HUES6 (cell line): ENCODE data around the gene CABP2.
"Not testable (repeated sequence)": the region's sequence is repeated elsewhere in the genome, so short reads cannot be mapped to it uniquely, and the experiment has no call there.

ENCODE experiments used
- H3K27ac ChIP-seq: 2 replicates; pipeline ENCODE4 v1.7.0; 2013; ENCODE audit warnings: low read depth, mild to moderate bottlenecking, low read length, inconsistent platforms
- H3K27me3 ChIP-seq: 2 replicates; pipeline ENCODE4 v1.6.1; 2013; ENCODE audit warnings: low read length; ENCODE audit not compliant: control insufficient read depth, insufficient read depth
- H3K36me3 ChIP-seq: 2 replicates; pipeline ENCODE4 v1.6.1; 2013; ENCODE audit warnings: low read length; ENCODE audit not compliant: control insufficient read depth, insufficient read depth
- H3K4me1 ChIP-seq: 2 replicates; pipeline ENCODE4 v1.6.1; 2013; ENCODE audit warnings: low read length; ENCODE audit not compliant: control insufficient read depth, insufficient read depth
- H3K4me3 ChIP-seq: 2 replicates; pipeline ENCODE4 v1.5.1; 2013; ENCODE audit warnings: low read depth, low read length
- H3K9ac ChIP-seq: one replicate; pipeline ENCODE4 v1.6.1; 2013; ENCODE audit warnings: mild to moderate bottlenecking, low read length
- H3K9me3 ChIP-seq: 2 replicates; pipeline ENCODE4 v1.6.1; 2013; ENCODE audit warnings: low read depth, low read length; ENCODE audit not compliant: control insufficient read depth, insufficient read depth

The CABP2 gene

DNA sequence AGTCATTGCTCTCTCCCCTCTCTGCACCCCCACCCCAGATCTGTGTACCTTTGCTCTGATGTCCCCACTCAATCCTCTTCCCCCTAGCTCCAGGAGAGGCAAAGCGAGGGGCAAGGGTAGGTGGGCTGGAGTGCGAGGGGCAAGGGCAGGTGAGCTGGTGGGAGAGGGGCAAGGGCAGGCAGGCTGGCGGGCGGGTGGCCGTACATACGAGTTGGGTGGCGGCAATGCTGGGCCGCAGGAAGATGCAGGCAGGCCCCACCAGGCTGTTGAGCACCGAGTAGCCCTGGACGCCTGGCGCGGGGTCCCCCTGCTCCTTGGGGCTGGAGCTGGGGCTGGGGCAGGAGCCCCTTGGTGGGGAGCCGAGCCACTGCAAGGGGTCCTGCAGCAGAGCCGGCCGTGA is 908 bp downstream of the CABP2 start:
- H3K4me3 ChIP-seq: no peak overlapping the region
- no peaks in the 10 kb centered on the region for H3K36me3 ChIP-seq
- no peak overlapping the region for H3K9ac ChIP-seq
- no peaks in the 10 kb centered on the region for H3K4me1 ChIP-seq
- no peak overlapping the region for H3K27ac ChIP-seq
- peaks cover 2% of the 10 kb centered on the region; the same call in 1 of the 2 replicates for H3K9me3 ChIP-seq
- no peaks in the 10 kb centered on the region; the same call in 1 of the 2 replicates for H3K27me3 ChIP-seq

DNA sequence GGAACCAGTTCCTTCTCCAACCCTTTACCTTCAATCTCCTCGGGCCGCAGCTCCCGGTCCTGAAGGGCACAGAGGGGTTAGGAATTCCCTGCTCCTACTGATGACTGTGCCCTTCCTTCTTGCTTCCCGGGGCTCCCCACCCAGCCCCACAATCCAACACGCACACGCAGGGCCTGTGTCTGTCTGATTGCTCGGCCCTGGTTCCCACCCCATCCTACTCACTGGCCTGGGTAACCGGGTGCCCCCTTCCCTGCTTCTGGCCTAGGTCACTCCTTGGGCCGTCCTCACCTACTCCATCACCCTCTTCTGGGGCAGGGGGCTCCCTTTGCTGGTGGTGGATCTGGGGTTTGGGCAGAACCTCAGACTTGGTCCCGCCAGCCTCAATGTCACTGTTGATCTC is 1.3 kb downstream of the CABP2 start:
- no peak overlapping the region for H3K4me3 ChIP-seq
- H3K9me3 ChIP-seq: no peaks in the 10 kb centered on the region
- H3K27ac ChIP-seq: no peak overlapping the region
- H3K9ac ChIP-seq: no peak overlapping the region
- H3K27me3 ChIP-seq: no peaks in the 10 kb centered on the region; the same call in 1 of the 2 replicates
- no peaks in the 10 kb centered on the region for H3K4me1 ChIP-seq
- H3K36me3 ChIP-seq: no peaks in the 10 kb centered on the region

DNA sequence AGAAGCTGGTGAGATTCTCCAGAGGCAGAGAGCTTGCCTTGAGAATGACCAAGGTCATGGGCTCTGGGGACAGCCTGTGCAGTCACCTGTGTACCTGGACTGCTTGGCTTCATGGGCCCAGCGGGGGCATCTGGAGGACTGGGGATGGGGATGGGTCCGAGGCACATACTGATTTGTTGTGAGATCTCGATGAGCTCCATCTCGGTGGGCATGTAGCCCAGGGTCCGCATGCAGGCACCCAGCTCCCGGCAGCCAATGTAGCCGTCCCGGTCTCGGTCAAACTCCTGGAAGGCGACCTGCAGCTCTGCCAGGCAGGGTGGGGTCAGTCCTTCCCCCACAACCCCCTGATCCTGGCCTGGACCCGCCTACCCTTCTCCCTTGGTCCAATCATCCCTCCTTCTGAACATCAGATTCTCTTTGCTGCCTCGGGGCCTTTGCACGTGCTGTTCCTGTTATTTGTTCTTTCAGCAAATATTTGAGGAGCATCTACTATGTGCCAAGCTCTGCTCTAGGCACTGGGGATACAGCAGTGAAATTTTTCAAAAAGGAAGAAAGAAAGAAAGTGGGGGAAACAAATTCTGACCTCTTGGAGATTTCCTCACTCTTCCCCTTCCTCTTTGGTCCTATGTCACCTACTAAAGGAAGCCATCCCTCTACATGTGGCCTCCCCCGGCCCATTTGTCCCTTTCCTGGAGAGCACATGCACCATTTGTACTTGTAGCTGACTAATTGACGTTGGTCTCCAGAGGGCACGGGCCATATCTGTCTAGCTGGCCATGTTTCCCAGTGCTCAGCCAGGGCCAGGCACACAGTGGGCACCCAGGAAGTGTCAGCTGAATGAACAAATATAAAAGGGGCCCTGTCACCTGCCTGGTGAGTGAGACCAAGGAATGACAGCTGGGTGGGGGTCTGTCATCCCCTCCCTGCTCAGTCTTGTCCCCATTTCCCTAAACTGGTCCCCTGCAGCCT is 2.1 kb downstream of the CABP2 start:
- Histone ChIP-seq H3K36me3 (no peaks in the 10 kb centered on the region), H3K9me3 (no peaks in the 10 kb centered on the region), H3K27me3 (no peaks in the 10 kb centered on the region; the same call in 1 of the 2 replicates), H3K4me1 (no peaks in the 10 kb centered on the region), H3K9ac (no peak overlapping the region), H3K4me3 (no peak overlapping the region), H3K27ac (no peak overlapping the region)

DNA sequence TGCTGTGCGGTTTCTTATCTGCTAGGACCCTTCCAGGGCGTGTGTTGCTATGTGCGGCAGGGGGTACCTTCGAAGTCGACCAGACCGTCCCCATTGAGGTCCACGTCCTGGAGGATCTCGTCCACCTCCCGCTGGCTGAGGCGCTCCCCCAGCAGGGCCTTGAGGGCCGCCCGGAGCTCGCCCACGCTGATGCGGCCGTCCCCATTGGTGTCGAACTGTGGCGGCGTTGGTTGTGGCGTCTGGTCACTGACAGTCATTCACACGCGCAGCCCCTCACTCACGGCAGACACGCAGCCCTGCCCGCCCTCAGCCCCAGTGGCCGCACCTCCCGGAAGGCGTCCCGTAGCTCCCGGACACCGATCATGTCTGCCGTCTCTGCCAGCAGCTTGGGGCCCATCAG is 3.5 kb downstream of the CABP2 start:
- Histone ChIP-seq H3K36me3 (no peaks in the 10 kb centered on the region), H3K27ac (no peak overlapping the region), H3K4me1 (no peaks in the 10 kb centered on the region), H3K27me3 (no peaks in the 10 kb centered on the region; the same call in 1 of the 2 replicates), H3K9ac (no peak overlapping the region), H3K9me3 (no peaks in the 10 kb centered on the region), H3K4me3 (no peak overlapping the region)

DNA sequence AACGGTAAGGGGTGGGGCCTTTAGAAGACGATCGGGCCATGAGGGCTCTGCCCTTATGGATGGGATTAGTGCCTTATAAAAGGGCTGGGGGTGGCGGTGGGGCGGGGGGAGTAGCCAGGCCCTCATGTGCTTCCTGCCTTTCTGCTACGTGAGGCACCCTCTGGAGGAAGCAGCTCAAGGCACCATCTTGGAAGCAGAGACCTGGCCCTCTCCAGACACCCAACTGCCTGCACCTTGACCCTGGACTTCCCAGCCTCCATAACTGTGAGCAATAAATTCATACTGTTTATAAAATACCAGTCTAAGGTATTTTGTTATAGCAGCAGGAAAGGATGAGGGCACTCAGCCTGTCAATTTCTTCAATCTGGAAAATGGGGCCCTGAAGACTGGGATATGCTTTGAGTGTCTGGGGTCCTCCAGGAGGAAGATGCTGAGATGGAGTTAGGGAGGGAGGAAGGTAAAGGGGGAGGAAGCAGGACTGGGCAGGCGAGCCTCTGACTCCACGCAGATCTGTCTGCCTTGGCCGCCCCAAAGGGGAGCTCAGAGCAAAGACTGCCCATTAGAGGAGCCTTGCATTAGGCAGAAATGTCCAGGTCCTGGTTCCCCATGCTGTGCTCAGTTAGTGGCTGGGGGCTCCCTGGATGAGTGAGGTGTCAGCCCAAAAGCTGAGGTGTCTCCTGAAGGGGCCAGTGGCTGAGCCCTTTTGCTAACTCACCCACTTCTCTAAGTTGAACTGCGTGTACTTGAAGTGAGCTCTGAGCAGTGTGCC is 5.3 kb downstream of the CABP2 start:
- H3K4me3 ChIP-seq: no peak overlapping the region
- H3K27ac ChIP-seq: no peak overlapping the region
- H3K9ac ChIP-seq: no peak overlapping the region
- H3K27me3 ChIP-seq: peaks cover 7% of the 10 kb centered on the region; the same call in 1 of the 2 replicates
- no peaks in the 10 kb centered on the region for H3K36me3 ChIP-seq
- no peaks in the 10 kb centered on the region for H3K9me3 ChIP-seq
- no peaks in the 10 kb centered on the region for H3K4me1 ChIP-seq

DNA sequence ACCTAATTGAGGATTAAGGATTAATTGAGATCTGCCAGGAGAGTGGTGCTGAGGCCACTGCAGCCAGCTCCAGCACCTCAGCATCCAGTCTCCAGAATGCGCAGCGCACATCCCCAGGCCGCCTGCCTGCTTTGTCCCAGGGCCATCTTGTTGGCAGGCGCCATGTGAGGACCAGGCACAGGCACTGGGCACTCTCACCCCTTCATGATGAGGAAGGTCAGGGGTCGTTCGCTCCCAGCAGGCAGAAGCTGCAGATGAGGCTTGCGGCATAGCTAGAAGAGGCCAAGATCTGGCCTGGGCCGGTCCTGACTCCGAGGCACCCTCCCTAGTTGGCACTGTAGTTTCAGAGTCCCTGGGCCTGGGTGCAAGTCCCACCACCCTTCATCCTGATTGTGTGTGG is 6.4 kb downstream of the CABP2 start:
- no peak overlapping the region for H3K9ac ChIP-seq

DNA sequence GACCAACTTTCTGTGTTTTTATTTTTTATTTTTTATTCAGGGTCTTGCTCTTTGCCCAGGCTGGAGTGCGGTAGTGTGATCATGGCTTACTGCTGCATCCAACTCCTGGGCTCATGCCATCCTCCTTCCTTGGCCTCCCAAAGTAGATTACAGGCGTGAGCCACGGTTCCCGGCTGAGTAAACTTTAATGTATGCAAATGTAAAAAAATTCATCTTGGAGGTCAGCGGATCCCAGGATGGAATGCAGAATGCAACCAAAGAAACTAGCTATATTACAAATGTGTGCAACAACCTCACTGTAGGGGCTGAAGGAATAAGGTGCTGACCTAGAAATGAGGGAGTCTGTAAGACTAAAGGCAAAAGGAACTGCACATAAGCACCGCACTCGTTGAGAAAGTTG is 9.1 kb downstream of the CABP2 start:
- no peak overlapping the region for H3K9ac ChIP-seq
- no peaks in the 10 kb centered on the region for H3K9me3 ChIP-seq
- H3K36me3 ChIP-seq: no peaks in the 10 kb centered on the region
- H3K27me3 ChIP-seq: peaks cover 10% of the 10 kb centered on the region; the same call in 1 of the 2 replicates
- no peaks in the 10 kb centered on the region for H3K4me1 ChIP-seq
- H3K27ac ChIP-seq: no peak overlapping the region
- H3K4me3 ChIP-seq: no peak overlapping the region

More for the DNA sequence above, 6.4 kb downstream of the CABP2 start:
- Histone ChIP-seq H3K27me3 (peaks cover 7% of the 10 kb centered on the region; the same call in 1 of the 2 replicates), H3K36me3 (no peaks in the 10 kb centered on the region), H3K9me3 (no peaks in the 10 kb centered on the region), H3K27ac (no peak overlapping the region), H3K4me1 (no peaks in the 10 kb centered on the region), H3K4me3 (no peak overlapping the region)

DNA sequence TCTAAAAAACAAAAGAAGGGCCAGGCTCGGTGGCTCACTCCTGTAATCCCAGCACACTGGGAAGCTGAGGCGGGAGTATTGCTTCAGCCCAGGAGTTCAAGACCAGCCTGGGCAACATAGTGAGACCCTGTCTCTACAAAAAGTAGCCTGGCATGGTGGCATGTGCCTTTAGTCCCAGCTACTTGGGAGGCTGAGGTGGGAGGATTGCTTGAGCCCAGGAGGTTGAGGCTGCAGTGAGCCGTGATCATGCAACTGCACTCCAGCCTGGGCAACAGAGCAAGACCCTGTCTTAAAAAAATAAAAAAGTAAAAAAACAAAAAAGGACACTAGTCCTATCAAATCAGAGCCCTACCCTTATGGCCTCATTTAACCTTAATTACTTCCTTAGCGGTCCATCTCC is 11.7 kb downstream of the CABP2 start:
- not testable (repeated sequence) for H3K27me3 ChIP-seq, H3K9me3 ChIP-seq, H3K36me3 ChIP-seq, H3K4me1 ChIP-seq, H3K9ac ChIP-seq, H3K27ac ChIP-seq, H3K4me3 ChIP-seq

DNA sequence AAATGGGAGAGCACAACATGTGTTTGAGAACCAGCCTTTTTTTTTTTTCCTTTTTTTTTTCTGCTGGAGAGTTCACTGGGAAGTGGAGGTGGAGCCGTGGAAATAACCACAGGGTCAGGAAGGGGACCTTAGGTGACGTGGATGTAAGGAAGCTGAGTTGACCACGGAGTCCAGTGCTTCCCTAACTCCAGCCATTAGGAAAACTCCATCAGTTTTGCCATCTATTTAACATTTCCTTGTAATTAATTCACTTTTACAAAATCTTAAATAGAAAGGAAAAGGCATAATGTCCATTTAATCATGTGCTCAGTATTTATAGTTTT is 13.3 kb downstream of the CABP2 start:
- 0 out of 2 replicates have a peak, but pooled peaks cover 2% of the 10 kb centered on the region for H3K36me3 ChIP-seq
- peaks cover 18% of the 10 kb centered on the region for H3K4me1 ChIP-seq
- no peak overlapping the region for H3K9ac ChIP-seq
- no peaks in the 10 kb centered on the region for H3K9me3 ChIP-seq
- no peak overlapping the region for H3K27ac ChIP-seq
- H3K27me3 ChIP-seq: peaks cover 10% of the 10 kb centered on the region; the same call in 1 of the 2 replicates
- H3K4me3 ChIP-seq: no peak overlapping the region

DNA sequence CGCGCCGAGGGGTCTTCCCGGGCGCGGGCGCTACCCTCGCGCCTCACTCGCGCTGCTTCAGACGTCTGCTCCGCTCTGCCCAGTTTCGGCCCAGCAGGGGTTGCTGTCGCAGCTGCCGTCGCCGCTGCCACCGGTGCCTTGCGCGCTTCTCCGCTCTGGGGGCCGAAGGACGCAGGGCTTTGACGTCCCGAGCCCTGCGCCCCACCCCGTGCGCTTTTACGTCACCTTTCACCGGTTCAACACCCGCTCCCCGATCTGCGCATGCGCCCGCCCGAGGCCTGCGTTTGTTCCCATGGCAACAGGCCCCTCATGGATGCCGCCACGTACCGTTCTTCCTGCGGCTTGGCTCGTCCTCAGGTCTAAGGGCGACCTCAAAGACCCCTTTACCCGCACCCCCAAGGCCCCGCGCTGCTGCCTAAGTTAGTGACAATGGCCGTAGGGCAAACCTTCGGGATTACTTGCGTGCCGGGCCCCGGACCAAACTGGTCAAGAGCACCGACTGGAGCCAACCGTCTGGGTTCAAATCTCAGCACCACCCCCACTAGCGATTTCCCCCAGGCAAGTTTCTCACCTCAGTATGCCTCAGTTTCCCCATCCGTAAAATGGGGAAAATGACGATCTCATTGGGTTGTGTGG is 14.6 kb downstream of the CABP2 start:
- Histone ChIP-seq H3K4me1 (peaks cover 21% of the 10 kb centered on the region), H3K9me3 (no peaks in the 10 kb centered on the region), H3K27ac (peak overlapping the region; percentile 75; the same call in 1 of the 2 replicates), H3K9ac (peak overlapping the region; percentile 67), H3K4me3 (peak overlapping the region; percentile 89), H3K36me3 (0 out of 2 replicates have a peak, but pooled peaks cover 2% of the 10 kb centered on the region), H3K27me3 (peaks cover 7% of the 10 kb centered on the region)
